Measurements from ENCODE around the gene ZNF625. TPM values are rescaled to one million over a fixed set of nuclear protein-coding genes. Genes with fewer than 3 reads are reported as not detected.
A peak's percentile ranks its signal among the peaks of the same experiment; 100 is the strongest.

The ZNF625 gene
- total RNA-seq (1 to 10 TPM; 2.5 to 3.8 TPM), polyA plus RNA-seq (under 1 TPM in 1 of 2 donors, not detected in 1; 0.20 TPM)

- H3K36me3 ChIP-seq (ENCODE audit: control insufficient read depth in 4 of 4, insufficient read depth in 3 of 4, low read depth in 1 of 4, low read length in 3 of 4) = peaks cover 0 to 2% (median 0%) of the 10 kb centered on the region in 4 donors
- peak within 1 kb of the TSS; percentile 51 to 82 (median 65) for H3K4me3 ChIP-seq (ENCODE audit: low read depth in 1 of 3, low read length in 3 of 3)
- WGBS = 2% methylated on average over 58 of the region's 58 CpGs
- H3K4me1 ChIP-seq (ENCODE audit: control insufficient read depth in 4 of 4, insufficient read depth in 4 of 4, low read length in 3 of 4) = peaks cover 0 to 7% (median 2%) of the 10 kb centered on the region in 4 donors
- TF ChIP-seq TAF1 (conservative IDR thresholded peaks at IDR 0.05) (no peak), YY1 (IDR thresholded peaks at IDR 0.05) (no peak), FOXA2 (IDR thresholded peaks at IDR 0.05) (no peak), JUND (IDR thresholded peaks at IDR 0.05) (no peak), CTCF (IDR thresholded peaks at IDR 0.05; ENCODE audit: low read depth, low read length, missing input control) (no peak), HNF4G (IDR thresholded peaks at IDR 0.05) (no peak), NR2F2 (IDR thresholded peaks at IDR 0.05) (no peak), EGR1 (IDR thresholded peaks at IDR 0.05; ENCODE audit: low read depth in 2 of 2) (no peak), FOXA1 (IDR thresholded peaks at IDR 0.05) (no peak), RAD21 (IDR thresholded peaks at IDR 0.05) (peak; percentile 10 to 26), ZBTB33 (IDR thresholded peaks at IDR 0.05) (no peak), ATF3 (IDR thresholded peaks at IDR 0.05) (no peak), RXRA (IDR thresholded peaks at IDR 0.05) (peak in 1 of 2 donors; percentile 59), REST (IDR thresholded peaks at IDR 0.05) (no peak), MAX (IDR thresholded peaks at IDR 0.05) (no peak), GABPA (IDR thresholded peaks at IDR 0.05 in 1 of 2, conservative IDR thresholded peaks at IDR 0.05 in 1 of 2) (peak in 1 of 2 donors; percentile 60), SP1 (IDR thresholded peaks at IDR 0.05) (peak; percentile 56), HNF4A (conservative IDR thresholded peaks at IDR 0.05) (no peak)
- H3K9me3 ChIP-seq (ENCODE audit: control insufficient read depth in 4 of 4, low read length in 3 of 4) = peaks cover 0 to 2% (median 0%) of the 10 kb centered on the region in 4 donors
- H3K27ac ChIP-seq (ENCODE audit: low read depth in 1 of 2, low read length in 2 of 2) = peak within 1 kb of the TSS; percentile 6 to 77
- peak within 1 kb of the TSS; percentile 31 to 60 for H3K9ac ChIP-seq (ENCODE audit: low read depth in 1 of 2, low read length in 2 of 2)
- H3K27me3 ChIP-seq (ENCODE audit: control insufficient read depth in 4 of 4, insufficient read depth in 4 of 4, low read length in 3 of 4) = no peaks in the 10 kb centered on the region
- peak; percentile 79 for DNase-seq (ENCODE audit: low spot score)
Observed at GRCh38 chr19:12156223-12157058, at the start of gene ZNF625. ZNF625 (minus strand) TSS chr19:12156734; CDS start chr19:12156558, 176 bp downstream.
